ENCODE data around the gene AGPAT3.
A peak's percentile ranks its signal among the peaks of the same experiment; 100 is the strongest.

The AGPAT3 gene

DNA sequence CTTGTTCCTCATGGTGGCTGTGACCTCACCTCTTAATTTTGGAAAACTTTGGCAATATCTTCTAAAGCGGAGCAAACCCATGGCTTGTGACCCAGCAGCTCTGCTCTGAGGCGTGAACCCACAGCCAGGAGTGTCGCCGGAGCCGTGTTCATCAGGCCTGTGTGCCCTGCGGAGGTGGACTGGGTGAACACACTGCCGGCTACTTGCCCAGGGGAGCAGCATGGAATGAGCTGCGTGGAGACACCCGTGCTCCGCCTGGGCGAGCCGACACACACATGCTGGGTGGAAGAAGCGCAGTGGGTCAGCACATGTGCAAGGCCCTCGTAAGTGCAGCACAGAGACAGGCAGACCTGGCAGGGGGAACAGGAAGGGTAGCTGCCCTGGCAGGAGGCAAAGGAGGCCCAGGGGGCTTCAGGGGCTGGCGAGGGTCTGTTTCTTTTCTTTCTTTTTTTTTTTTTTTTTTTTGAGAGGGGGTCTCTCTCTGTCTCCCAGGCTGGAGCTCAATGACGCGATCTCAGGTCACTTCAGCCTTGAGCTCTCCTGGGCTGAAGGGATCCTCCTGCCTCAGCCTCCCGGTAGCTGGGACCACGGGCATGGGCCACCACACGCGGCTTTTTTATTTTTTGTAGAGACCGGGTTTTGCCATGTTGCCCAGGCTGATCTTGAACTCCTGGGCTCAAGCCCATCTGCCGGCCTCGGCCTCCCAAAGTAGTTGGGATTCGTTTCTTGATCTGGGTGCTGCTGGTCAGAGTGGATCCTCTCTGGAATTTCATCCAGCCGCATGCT, 41.8 kb downstream of the AGPAT3 start:
- DNase-seq (ENCODE audit: low spot score): no peak

DNA sequence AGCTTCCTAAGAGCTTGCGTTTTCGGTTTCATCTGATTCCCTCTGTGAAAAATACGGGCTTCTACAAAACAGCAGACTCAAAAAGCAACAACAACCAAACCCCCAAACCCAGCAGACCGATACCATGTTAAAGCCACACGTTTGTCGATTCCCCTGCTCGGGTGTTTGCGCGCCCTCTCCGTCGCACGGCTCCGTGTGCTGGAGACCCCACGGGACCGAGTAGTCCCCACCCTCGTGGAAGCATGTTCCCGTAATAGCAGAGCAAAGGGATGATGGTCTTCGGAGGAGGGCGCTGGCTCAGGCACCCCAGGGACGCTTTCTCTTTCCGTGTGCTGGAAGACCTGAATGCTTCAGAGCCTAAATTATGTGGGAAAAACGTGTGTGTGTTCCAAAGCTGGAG, 42.7 kb downstream of the AGPAT3 start:
- DNase-seq (ENCODE audit: low spot score): no peak

DNA sequence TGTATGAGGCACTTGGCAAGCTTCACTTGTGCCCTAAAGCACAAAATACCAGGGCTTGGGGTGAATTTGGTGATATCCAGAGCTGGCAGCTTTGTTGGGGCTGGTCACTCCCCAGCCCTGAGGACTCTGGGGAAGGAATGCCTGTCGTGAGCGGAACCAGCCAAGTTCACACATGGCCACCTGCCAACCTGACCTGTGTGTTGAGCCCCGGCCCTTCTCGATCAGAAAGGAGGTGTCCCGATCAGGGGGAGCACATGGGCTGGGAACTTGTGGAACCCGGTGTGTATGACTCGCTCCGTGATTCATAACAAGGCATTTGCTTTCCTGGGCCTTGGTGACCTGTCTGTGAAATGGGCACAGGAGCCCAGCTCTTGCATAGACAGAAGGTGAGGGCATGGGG, 43.1 kb downstream of the AGPAT3 start:
- DNase-seq (ENCODE audit: low spot score): no peak

DNA sequence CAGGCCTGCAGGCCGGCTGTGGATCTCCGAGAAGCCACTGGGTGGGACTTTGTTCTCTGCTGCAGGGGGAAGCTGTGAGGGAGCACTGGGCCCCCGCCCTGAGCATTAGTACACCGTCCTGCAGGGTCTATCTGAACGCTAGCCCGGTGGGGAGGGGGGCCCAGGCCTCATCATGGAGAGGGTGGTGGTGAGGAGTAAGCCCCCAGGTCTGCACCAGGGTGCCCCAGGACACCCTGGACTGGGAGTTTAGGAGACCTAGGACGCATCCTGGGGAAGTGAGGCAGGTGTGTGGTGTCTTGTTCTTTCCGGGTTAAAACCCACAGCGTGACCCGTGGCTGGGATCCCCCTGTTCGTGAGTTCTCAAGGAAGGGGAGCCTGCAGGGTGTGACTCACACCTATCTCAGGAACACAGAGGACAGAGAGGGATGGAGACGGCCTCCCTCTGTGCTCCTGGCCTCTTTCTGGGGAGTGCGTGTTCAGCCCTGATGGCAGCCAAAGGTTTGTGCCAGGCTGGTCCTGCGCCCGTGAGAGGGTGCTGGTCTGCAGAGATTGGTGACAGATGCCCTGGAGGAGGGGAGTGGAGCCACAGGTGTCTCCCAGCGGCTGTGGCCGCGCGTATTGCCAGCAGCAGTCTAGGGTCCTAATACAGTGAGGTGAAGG, 44.8 kb downstream of the AGPAT3 start:
- no peak for DNase-seq (ENCODE audit: low spot score)

DNA sequence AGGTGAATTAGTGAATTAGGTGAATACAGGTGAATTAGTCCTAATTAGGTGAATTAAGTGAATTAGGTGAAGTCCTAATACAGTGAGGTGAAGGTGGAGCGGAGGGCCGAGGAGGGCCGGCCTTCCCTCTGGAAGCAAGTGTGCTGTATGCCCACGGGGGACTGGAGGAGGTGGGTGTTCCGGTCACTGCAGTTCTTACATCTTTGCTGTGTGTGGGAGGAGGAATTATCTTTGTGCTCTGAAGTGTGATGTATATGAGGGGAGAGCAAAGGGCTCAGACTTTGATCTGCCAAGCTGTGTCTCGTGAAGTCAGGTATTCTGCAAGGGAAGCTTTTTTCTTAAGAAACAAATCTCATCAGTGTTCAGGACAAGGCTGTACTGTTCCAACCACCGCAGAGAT, 45.4 kb downstream of the AGPAT3 start:
- DNase-seq (ENCODE audit: low spot score): no peak

DNA sequence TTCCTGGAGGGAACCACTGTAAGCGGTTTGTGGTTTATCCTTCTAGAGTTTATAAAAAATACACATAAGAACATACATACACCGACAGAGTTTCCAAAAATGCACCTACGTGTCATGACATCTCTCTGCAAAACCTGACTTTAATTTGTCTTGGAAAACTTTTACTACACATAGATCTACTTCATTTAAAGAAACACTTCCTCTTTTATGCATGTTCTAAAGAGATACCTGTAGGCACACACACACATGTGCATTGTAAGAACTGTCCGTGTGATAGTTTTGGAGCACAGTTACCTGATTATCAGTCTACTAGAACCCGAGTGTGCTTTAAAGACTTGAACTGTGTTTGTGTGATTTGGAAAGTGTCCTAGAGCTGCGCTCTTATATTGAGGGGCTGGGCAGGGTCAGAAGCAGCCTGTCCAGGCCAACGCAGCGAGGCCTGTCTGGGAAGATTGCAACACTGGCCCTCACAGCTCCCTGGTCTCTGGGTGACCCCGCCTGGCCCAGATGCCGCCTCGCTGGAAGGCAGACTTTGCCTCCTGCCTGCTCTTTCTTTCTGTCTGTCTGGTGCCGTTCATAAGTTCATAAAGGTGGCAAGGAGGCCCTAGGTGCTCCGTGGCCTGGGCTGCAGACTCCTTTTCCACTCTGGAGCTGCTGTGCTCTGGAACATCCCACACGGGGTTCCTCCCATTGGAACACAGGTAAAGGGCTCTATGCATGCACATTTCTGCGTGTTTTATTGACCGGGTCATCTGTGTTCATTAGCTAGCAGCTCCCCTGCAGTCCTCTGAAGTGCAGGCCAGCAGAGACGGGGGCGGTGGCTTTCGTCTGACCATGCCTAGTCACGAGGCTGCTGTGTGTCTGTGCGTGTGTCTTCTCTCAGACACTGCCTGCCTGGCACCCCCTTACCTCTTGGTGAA, 46.3 kb downstream of the AGPAT3 start:
- DNase-seq (ENCODE audit: low spot score): no peak

DNA sequence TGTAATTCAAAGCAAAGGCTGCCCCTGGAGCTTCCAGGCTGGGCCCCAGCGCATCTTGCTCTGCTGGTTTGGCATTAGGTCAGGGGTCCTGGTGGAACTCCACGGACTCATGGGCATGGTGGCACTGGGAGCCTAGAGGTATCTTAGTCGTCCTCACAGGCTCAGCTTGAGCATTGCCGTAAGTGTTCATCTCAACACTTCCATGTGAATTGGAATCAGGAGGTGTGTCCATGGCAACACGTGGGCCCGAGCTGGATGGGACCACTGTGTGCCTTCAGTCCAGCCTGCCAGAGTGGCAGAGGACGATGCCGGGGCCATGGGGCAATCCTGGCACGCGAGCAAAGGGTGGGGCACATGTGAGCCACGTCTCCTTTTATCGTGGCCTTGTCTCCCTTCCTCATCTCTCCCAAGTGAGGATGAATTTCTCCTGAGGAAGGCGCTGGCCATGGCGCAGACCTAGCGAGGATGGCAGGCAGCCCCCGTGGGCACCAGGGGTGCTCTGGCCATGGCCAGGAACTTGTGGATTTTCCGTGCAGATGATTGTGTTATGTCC, 47.0 kb downstream of the AGPAT3 start:
- DNase-seq (ENCODE audit: low spot score): no peak

DNA sequence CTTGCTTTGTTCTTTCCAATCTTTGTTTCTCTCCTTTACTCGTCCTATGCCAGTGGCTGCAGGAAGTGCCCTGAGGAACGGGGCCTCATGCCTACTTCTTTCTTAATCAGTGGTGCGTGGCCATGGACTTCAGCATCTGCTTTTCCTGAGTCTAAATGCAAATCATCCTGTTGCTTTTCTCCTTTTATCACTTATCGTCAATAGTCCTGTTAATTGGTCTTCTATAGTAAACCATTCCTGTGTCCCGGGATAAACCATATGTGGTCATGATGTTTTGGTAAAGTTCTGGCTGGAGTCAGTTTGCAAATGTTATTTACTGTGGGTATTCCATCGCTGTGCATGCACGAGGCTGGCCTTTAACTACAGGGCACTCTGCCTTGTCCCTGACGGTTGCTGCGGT, 47.5 kb downstream of the AGPAT3 start:
- no peak for DNase-seq (ENCODE audit: low spot score)

DNA sequence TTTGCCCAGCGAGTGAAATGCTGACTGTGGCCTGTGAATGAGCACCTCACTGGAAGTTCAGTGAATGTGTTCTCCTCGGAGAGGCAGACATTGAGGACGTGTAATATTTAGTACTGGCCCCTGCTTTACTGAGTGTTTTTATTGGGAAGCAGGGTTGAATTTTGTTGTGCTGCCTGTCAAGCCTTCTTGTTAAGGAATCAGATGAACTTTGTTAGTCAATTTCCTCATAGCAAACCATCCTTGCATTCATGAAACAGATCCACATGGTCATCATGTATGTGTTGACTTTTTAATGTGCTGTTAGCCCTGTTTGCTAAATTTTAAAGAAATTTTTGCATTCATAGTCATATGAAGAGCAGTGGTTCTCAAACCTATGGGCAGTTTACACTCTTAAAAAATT, 47.9 kb downstream of the AGPAT3 start:
- DNase-seq (ENCODE audit: low spot score): no peak

DNA sequence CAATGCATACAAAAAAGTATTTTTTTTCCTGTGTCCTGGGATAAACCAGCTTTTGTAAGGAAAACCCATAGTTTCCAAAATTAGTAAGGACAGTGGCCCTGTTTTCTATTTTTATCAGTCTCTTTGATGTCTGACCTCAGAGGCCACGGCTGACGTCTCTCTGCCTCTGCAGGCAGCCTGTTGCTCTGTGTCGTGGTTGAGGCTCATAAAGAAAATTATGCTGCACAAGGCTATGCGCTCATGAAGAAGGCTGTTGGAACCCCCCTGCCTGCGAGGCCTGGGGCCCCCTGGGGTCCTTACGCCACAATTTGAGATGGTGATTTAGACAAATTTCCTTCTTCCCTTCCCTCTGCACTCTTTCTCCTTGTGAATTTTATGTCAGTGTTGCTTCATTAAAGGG, 48.9 kb downstream of the AGPAT3 start:
- DNase-seq (ENCODE audit: low spot score): no peak

DNA sequence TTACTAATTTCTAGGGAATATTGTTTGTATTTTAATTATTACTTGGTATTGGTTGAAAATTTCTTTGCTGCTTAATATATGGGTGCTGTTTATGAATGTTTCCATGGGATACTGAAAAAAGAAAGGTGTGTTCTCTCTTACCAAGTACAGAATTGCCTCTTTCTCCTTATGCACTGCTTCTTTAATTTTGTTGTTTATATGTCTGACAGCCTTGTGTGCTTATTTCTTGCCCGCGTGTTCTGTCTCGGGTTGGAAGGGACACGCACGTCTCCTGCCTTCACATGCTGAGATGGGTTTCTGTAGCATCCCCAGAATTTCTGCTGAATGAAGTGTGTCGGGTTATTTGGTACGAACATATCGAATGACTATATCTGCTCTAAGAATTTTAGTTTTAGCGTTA, 51.1 kb downstream of the AGPAT3 start:
- no peak for DNase-seq (ENCODE audit: low spot score)

DNA sequence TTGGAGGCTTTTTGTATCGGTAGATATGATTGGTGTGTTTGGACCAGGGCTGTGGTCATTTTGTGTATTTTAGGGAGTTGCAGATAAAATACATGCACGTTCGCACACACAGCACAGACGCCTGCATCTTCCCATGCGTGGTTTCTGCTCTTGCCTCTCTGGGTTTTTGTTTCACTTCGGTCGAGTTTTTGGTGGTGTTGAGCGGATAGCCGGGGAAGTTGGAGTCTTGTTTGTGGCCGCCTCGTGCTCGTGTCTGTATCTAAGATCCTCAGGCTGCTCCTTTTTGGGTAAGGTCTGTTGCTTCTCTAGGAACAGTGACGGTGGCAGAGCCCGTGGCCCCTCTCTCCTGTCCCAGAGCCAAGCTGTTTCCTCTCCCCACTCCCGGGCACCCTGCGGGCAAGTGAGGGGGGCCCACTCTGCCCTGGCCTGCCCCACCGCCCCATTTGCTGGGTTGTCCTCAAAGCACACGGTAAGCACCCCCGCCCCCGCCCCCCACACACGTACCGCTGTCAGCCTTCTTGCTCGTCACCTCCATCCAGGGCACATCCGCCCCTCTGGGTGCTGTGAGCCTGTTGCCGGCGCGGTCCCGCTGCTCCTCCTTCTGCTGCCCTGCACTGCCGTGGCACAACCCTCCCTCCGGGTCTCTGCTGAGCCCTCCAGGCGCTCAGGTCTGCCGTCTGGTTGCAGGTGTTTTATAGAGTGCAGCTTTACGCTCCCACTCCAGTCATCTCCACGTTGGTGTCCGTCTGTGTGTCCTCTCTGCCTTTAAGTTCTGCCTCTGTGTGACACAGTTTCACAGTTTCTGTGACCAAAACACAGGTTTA, 51.9 kb downstream of the AGPAT3 start:
- DNase-seq (ENCODE audit: low spot score): no peak

DNA sequence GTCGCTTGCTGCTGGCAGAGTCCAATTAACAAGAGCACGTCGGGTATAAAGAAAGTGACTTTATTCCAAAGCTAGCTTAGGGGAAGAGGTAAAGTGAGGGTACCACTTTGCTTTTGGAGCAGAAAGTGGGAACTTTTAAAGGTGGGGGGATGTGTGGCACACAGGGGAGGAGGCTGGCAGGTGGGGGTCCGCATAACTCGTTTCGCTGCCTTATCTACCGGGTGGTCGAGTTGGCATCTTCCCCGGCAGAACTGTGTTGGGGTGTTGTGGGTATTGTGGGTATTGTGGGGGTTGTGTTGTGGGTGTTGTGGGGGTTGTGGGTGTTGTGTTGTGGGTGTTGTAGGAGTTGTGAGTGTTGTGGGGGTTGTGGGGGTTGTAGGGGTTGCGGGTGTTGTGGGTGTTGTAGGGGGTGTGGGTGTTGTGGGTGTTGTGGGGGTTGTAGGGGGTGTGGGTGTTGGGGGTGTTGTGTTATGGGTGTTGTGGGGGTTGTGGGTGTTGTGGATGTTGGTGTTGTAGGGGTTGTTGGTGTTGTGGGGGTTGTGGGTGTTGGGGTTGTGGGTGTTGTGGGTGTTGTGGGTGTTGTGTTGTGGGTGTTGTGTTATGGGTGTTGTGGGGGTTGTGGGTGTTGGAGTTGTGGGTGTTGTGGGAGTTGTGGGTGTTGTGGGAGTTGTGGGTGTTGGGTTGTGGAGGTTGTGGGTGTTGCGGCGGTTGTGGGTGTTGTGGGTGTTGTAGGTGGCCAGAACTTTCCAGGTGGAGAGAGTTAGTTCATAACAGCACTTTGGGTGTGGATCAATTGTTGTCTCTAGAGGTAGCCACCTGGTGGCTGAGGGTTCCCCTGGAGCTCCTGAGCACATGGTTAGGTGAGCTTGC, 52.7 kb downstream of the AGPAT3 start:
- no peak for DNase-seq (ENCODE audit: low spot score)

DNA sequence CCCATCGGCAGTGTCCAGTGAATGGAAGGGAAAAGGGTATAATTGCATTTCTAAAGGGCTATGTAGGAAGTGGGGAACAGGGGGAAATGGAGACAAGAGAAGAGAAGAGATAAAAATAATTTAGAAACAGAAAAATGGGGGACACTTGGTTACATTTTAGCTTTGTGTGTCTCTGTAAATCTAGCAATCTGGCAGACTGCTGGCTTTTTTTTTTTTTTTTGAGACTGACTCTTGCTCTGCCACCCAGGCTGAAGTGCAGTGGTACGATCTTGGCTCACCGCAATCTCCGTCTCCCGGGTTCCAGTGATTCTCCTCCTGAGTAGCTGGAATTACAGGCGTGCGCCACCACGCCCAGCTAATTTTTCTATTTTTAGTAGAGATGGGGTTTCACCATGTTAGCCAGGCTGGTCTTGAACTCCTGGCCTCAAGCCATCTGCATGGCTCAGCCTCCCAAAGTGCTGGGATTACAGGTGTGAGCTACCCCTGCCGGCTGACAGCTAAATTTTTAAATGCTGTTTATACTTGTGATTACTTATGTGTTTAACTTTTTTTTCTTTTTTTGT, 53.4 kb downstream of the AGPAT3 start:
- DNase-seq (ENCODE audit: low spot score): no peak

DNA sequence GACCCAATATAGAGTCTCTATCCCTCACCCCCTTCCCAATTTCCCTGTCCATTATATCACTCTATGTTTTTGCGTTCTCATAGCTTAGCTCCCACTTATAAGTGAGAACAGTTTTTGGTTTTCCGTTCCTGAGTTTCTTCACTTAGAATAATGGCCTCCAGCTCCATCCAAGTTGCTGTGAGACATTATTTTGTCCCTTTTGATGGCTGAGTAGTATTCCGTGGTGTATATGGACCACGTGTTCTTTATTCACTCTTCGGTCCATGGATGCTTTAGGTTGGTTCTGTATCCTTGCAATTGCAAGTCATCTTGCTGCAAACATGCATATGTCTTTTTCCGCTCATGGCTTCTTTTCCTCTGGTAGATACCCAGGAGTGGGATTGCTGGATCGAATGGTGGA, 54.3 kb downstream of the AGPAT3 start:
- DNase-seq (ENCODE audit: low spot score): no peak

DNA sequence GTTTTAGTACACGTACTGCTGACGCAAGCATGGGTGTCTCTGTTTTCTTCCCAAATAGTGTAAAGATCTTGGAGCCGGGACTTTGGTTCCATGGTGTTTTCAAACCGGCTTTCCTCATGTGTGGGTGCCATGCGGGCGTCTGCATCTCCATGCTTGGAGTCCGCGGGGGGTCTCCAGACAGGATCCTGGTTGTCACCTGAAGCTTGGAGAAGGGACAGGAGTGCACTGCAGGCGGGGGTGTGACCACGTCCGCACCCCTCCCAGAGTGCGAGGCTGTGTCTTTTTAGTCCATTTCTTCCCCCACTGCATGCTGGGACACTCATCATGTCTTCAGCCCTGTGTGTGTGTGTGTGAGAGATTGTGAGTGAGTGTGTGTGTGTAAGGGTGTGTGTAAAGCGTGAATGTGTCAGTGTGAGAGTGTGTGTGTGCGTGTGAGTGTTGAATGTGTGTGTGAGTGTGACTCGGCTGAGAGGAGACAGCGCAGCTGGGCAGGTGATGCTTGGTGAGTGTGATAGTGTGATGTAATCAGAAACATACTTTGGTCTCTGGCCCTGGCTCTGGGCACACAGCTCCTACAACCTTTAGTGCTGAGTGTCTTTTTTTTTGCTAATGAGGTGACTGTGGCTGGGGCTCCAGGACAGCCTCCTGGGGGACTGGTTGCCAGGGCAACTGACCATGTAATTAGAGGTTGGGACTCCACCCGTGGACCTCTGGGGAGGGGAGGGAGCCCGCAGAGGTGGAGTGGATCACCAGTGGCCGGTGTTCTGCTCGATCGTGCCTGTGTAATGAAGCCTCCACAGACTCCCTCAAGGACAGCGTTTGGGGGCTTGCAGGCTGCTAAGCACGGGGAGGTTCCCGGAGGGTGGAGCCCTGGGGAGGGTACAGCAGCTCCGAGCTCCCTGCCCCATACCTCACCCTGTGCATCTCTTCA, 55.1 kb downstream of the AGPAT3 start:
- peak; percentile 25 for DNase-seq (ENCODE audit: low spot score)

DNA sequence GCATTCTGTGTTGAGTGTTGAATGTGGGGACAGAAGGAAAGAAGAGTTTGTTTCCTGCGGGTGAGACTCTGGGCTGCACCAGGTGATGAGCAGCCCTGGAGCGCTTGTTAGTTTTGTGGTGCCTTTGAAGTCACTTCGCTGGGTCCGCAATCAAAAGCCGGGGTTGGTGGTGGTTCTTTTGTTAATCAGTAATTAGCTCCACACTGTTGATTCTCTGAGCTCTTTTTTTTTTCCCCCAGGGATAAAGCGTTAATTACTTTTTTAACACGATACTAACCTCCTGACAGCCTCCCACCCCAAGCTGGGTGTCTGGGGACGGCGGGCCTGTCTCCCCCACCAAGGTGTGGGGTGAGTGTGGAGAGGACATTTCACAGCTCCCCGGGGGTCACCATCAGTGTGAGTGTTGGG, 56.6 kb downstream of the AGPAT3 start:
- no peak for DNase-seq (ENCODE audit: low spot score)
